Mammary epithelial cell (primary cell): ENCODE results near the gene IFNB1.

ENCODE experiments used
- EZH2 ChIP-seq: IDR thresholded peaks from 2 replicates; pipeline ENCODE4 v1.6.1; 2012; ENCODE audit warnings: low read length, inconsistent platforms, borderline replicate concordance
- TF ChIP-seq, protein P1 (sequence below), 2 donors: IDR thresholded peaks in 1 of 2; conservative IDR thresholded peaks in 1 of 2; 2 replicates each; pipeline ENCODE4 v1.5.1; 2011 to 2012; ENCODE audit warnings: inconsistent platforms in 2 of 2, low read length in 2 of 2, mild to moderate bottlenecking in 2 of 2, control low read depth in 1 of 2, low read depth in 1 of 2; ENCODE audit not compliant: insufficient read depth in 1 of 2; ENCODE audit errors: extremely low read depth in 1 of 2

DNA sequence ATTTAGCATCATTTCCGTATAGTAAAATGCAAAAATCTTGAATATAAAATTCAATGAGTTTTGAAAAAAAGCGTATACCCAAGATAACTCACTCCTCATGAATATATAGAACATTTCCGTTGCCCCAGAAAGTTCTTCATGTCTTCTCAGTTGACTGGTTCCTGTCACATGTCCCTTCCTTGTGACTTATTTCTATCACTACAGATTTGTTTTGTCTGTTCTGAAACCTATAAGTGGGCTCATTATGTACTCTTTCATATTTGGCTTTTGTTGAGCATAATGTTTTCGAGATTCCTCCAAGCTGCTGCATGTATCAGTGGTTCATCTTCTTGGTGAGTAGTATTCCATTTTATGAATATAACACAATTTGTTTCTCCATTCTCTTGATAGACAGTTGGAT lies 35.3 kb downstream of the IFNB1 start:
- TF ChIP-seq, protein P1, sequence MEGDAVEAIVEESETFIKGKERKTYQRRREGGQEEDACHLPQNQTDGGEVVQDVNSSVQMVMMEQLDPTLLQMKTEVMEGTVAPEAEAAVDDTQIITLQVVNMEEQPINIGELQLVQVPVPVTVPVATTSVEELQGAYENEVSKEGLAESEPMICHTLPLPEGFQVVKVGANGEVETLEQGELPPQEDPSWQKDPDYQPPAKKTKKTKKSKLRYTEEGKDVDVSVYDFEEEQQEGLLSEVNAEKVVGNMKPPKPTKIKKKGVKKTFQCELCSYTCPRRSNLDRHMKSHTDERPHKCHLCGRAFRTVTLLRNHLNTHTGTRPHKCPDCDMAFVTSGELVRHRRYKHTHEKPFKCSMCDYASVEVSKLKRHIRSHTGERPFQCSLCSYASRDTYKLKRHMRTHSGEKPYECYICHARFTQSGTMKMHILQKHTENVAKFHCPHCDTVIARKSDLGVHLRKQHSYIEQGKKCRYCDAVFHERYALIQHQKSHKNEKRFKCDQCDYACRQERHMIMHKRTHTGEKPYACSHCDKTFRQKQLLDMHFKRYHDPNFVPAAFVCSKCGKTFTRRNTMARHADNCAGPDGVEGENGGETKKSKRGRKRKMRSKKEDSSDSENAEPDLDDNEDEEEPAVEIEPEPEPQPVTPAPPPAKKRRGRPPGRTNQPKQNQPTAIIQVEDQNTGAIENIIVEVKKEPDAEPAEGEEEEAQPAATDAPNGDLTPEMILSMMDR (conservative IDR thresholded peaks at IDR 0.05 in 1 of 2, IDR thresholded peaks at IDR 0.05 in 1 of 2; ENCODE audit: extremely low read depth in 1 of 2, insufficient read depth in 1 of 2, low read depth in 1 of 2, low read length in 2 of 2) = no peak
- TF ChIP-seq EZH2 = no peak
